BE2C (cell line): ENCODE results near the gene ADAMTS17.

Source experiments
- DNase-seq: peaks from one replicate; pipeline ENCODE4 v3.0.0-alpha.2; 2020
- H3K27me3 ChIP-seq: fragments of 250-450 bp; sonication (Bioruptor Pico); 2 replicates; pipeline ENCODE4 v1.5.1; 2020; ENCODE audit warnings: mild to moderate bottlenecking
- H3K36me3 ChIP-seq: fragments of 250-450 bp; sonication (Bioruptor Pico); 2 replicates; pipeline ENCODE4 v1.5.1; 2020; ENCODE audit warnings: mild to moderate bottlenecking
- H3K4me1 ChIP-seq: fragments of 250-450 bp; sonication (Bioruptor Pico); 2 replicates; pipeline ENCODE4 v1.5.1; 2020
- H3K4me3 ChIP-seq: 2 replicates; pipeline ENCODE4 v1.5.1; 2011; ENCODE audit warnings: low read depth, low read length
- H3K9me3 ChIP-seq: fragments of 250-450 bp; sonication (Bioruptor Pico); 2 replicates; pipeline ENCODE4 v1.5.1; 2020
- TF ChIP-seq, protein P1 (sequence below): IDR thresholded peaks from 2 replicates; pipeline ENCODE4 v1.5.1; 2012; ENCODE audit warnings: mild to moderate bottlenecking, low read depth, low read length

The ADAMTS17 gene

DNA sequence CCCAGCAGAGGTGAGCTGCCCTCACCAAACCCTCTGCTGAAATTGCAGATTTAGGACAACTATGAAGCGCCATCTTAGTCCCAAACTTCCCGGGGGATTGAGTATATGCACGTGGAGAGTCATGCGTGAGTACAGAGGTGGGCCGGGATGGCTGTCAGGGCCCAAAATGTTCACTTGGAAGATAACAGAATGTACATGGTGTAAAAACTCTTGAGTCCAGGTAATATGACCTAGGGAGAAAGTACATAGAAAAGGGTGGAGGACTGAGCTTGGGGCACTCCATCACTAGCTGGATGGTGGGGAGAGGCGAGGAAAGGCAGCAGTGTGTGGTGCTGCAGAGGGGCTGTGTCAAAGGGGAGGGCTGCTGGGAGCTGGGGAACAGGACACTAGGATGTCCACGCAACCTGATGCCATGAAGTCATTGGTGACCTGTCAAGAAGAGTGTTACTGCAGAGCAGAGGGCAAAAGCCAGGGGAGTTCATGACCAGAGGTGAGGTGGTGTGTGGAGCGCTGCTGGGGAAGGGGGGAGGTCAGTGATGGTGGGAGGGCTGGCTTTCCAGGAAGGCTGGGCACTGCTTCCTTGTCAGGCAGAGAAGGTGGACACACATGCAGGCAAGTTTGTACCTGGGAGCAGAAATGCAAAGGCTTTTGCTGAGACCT is 372.4 kb downstream of the ADAMTS17 start:
- no peak overlapping the region for H3K4me3 ChIP-seq
- H3K9me3 ChIP-seq, result no peaks in the 10 kb centered on the region; the same call in 1 of the 2 replicates
- TF ChIP-seq, protein P1, sequence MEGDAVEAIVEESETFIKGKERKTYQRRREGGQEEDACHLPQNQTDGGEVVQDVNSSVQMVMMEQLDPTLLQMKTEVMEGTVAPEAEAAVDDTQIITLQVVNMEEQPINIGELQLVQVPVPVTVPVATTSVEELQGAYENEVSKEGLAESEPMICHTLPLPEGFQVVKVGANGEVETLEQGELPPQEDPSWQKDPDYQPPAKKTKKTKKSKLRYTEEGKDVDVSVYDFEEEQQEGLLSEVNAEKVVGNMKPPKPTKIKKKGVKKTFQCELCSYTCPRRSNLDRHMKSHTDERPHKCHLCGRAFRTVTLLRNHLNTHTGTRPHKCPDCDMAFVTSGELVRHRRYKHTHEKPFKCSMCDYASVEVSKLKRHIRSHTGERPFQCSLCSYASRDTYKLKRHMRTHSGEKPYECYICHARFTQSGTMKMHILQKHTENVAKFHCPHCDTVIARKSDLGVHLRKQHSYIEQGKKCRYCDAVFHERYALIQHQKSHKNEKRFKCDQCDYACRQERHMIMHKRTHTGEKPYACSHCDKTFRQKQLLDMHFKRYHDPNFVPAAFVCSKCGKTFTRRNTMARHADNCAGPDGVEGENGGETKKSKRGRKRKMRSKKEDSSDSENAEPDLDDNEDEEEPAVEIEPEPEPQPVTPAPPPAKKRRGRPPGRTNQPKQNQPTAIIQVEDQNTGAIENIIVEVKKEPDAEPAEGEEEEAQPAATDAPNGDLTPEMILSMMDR, result no peak
- H3K27me3 ChIP-seq, result no peaks in the 10 kb centered on the region
- DNase-seq, result no peak
- H3K4me1 ChIP-seq, result peaks cover 7% of the 10 kb centered on the region
- no peaks in the 10 kb centered on the region for H3K36me3 ChIP-seq

DNA sequence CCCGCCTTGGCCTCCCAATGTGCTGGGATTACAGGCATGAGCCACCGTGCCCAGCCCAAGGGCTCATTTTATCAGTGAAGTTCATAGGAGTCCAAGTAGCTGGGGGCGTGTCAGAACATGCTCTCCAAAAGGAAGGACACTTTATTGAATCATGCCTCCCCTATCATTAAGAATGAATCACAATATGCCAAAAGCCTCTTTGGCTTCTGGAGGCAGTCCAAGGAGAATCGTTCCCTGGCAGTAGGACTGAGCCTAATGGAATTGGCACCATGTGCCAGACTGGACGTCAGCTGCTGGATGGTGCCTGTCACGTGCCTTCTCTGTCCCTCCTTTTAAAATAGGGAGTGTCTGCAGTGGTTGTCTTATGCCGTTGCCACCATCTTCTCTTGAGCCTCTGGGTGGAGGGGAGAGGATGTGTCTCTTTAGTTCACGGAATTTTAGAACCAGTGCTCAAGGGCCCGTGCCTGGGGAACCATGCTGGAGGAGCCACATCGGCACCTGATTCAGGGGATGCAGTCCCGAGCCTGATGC is 373.9 kb downstream of the ADAMTS17 start:
- peaks cover 7% of the 10 kb centered on the region for H3K4me1 ChIP-seq
- no peaks in the 10 kb centered on the region for H3K36me3 ChIP-seq
- DNase-seq, result peak; percentile 51
- H3K9me3 ChIP-seq, result no peaks in the 10 kb centered on the region; the same call in 1 of the 2 replicates
- no peak overlapping the region for H3K4me3 ChIP-seq
- TF ChIP-seq, protein P1, result no peak
- H3K27me3 ChIP-seq, result no peaks in the 10 kb centered on the region

DNA sequence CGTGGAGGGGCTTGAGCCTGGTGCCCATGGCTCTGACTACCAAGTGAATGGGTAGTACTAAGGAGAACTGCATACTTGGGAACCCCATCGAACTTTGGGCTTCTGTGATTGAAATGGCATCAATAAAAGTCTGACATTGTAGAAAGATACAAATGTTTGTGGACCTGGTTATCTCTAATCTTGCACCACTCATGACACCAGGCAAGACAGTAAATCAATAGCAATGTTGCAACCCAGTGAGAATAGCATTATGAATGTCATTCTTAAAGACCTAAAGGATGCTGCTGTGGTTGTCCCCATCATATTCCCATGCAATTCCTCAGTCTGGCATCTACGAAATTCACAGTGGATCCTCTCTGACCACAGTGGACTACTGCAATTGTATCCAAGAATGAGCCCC is 375.0 kb downstream of the ADAMTS17 start:
- no peak for DNase-seq
- no peaks in the 10 kb centered on the region for H3K36me3 ChIP-seq
- TF ChIP-seq, protein P1, result no peak
- peaks cover 7% of the 10 kb centered on the region for H3K4me1 ChIP-seq
- no peaks in the 10 kb centered on the region; the same call in 1 of the 2 replicates for H3K9me3 ChIP-seq
- no peaks in the 10 kb centered on the region for H3K27me3 ChIP-seq
- no peak overlapping the region for H3K4me3 ChIP-seq

DNA sequence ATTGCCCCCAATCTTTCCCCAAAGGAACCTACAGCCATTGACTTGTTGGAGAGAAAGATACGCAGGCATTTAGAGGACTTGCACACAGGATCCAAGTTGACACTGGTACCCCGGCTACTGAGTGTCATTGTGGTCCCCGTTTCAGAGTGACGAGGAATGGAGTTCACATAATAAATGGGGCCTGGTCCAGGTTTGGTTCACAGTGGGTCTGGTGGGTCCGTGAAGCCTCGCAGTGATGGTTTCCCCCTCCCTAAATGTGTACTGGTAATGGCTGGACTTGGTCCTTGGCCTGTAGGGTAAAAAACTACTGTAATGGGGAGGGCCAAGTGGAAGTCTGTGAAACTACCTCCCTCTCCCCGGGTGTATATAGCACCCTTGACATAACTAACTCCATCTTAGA is 376.4 kb downstream of the ADAMTS17 start:
- Histone ChIP-seq H3K36me3 (no peaks in the 10 kb centered on the region), H3K4me1 (peaks cover 7% of the 10 kb centered on the region), H3K4me3 (no peak overlapping the region), H3K27me3 (no peaks in the 10 kb centered on the region), H3K9me3 (no peaks in the 10 kb centered on the region; the same call in 1 of the 2 replicates)
- TF ChIP-seq, protein P1, result no peak
- no peak for DNase-seq

DNA sequence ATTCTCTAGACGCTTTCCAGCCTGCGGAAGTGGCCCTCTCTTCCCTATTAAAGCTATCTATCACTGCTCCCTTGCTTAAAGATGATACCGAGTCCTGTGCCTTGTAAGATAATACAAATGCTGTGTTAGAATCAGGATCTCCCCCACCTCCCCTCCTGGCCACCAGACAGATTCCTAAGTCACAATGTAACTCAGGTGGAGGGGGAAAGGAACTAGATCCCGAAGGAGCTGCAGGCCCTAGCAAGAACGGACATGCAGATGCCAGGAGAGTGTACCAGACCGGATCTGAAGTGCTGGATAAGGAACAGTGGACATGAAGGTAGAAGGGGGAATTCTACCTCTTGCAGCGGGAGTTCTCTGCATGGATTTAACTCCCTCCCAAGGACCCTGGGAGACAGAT is 377.8 kb downstream of the ADAMTS17 start:
- DNase-seq, result no peak
- Histone ChIP-seq H3K4me3 (no peak overlapping the region), H3K27me3 (no peaks in the 10 kb centered on the region), H3K9me3 (no peaks in the 10 kb centered on the region; the same call in 1 of the 2 replicates), H3K36me3 (no peaks in the 10 kb centered on the region), H3K4me1 (peaks cover 7% of the 10 kb centered on the region)
- TF ChIP-seq, protein P1, result no peak
